ENCODE measurements around the gene FAM117B. TPM values are rescaled to one million over a fixed set of nuclear protein-coding genes. Genes with fewer than 3 reads are reported as not detected.

Gene FAM117B
- total RNA-seq, 4 donors from 2014 or later = 9.2 to 17.5 (median 12.5) TPM

DNA sequence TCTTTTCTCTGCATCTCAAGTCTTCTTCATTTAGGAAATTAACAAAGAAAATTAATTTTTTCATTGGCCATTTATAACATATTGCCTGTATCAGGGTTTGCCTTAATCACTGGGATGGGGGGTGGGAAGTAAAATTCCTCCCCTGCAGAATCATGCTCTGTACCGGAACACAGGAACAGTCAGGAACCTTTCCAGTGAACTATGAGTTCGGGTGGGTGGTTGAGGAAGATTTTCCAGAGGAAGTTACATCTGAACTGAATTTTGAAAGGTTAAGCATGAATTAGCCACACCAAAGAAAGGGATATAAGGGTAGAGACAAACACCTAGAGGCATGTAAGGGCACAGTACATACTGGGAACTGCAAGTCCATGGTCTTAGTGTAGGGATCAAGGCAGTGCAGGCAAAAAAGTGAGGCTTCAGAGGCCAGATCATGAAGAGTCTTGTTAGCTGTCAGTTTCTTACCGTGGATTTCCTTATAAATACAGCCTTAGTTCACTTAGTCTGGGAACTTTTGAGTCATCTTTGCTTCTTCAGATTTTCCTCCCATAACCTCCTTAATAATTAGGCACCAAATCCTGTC is 55.6 kb downstream of the FAM117B start:
- H3K9me3 ChIP-seq = no peaks in the 10 kb centered on the region
- no peak overlapping the region for H3K4me3 ChIP-seq
- H3K4me1 ChIP-seq = no peaks in the 10 kb centered on the region
- WGBS, 2 donors = 71 to 77% methylated on average over 3 of the region's 3 CpGs
- no peak overlapping the region for H3K27ac ChIP-seq
- H3K36me3 ChIP-seq = no peaks in the 10 kb centered on the region
- H3K27me3 ChIP-seq = no peaks in the 10 kb centered on the region
- no peak for DNase-seq (ENCODE audit: low spot score in 2 of 2)
- TF ChIP-seq, protein P1, sequence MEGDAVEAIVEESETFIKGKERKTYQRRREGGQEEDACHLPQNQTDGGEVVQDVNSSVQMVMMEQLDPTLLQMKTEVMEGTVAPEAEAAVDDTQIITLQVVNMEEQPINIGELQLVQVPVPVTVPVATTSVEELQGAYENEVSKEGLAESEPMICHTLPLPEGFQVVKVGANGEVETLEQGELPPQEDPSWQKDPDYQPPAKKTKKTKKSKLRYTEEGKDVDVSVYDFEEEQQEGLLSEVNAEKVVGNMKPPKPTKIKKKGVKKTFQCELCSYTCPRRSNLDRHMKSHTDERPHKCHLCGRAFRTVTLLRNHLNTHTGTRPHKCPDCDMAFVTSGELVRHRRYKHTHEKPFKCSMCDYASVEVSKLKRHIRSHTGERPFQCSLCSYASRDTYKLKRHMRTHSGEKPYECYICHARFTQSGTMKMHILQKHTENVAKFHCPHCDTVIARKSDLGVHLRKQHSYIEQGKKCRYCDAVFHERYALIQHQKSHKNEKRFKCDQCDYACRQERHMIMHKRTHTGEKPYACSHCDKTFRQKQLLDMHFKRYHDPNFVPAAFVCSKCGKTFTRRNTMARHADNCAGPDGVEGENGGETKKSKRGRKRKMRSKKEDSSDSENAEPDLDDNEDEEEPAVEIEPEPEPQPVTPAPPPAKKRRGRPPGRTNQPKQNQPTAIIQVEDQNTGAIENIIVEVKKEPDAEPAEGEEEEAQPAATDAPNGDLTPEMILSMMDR (IDR thresholded peaks at IDR 0.05) = no peak
- no peak for TF ChIP-seq POLR2A (IDR thresholded peaks at IDR 0.05)
- TF ChIP-seq EP300 (IDR thresholded peaks at IDR 0.05) = no peak

DNA sequence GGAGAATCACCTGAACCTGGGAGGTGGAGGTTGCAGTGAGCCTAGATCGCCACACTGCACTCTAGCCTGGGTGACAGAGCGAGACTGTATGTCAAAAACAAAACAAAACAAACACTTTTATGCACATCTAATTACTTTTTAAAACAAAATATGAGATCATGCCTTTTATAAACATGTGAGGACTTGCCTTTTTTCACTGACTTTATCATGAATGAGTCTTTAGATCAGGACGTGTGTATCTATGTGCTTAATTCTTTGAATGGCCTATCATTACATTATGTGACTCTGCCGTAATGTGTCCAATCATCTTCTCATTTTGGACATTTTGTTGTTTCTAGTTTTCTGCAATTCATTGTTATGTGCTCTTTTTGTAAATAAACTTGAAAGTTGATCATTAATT is 58.7 kb downstream of the FAM117B start:
- H3K27ac ChIP-seq = no peak overlapping the region

DNA sequence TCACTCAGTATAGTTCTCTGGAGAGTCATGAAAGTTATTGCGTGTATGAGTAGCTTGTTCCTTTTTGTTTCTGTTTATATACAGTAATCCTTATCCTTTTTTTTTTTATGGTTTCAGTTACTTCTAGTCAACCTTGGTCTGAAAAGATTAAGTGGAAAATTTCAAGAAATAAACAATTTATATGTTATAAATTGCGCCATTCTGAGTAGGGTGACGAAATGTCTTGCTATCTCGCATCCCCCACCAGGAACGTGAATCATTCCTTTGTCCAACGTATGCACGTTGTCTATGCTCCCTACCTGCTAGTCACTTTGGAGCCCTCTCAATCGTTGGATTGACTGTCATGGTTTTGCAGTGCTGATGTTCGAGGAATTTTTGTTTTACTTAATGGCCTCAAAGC is 60.4 kb downstream of the FAM117B start:
- Histone ChIP-seq H3K4me1 (no peaks in the 10 kb centered on the region), H3K4me3 (no peak overlapping the region), H3K9me3 (no peaks in the 10 kb centered on the region), H3K27me3 (no peaks in the 10 kb centered on the region), H3K27ac (no peak overlapping the region), H3K36me3 (peaks cover 0 to 32% (median 0%) of the 10 kb centered on the region in 3 donors)
- TF ChIP-seq, protein P1 (IDR thresholded peaks at IDR 0.05) = no peak
- TF ChIP-seq EP300 (IDR thresholded peaks at IDR 0.05) (no peak), POLR2A (IDR thresholded peaks at IDR 0.05) (no peak)
- no peak for DNase-seq (ENCODE audit: low spot score in 2 of 2)
- 83 to 84% methylated on average over 9 of the region's 9 CpGs for WGBS, 2 donors

More for the DNA sequence above, 58.7 kb downstream of the FAM117B start:
- H3K4me3 ChIP-seq = no peak overlapping the region
- peaks cover 0 to 28% (median 0%) of the 10 kb centered on the region in 3 donors for H3K36me3 ChIP-seq
- H3K4me1 ChIP-seq = no peaks in the 10 kb centered on the region
- DNase-seq (ENCODE audit: low spot score in 2 of 2) = no peak
- no peaks in the 10 kb centered on the region for H3K9me3 ChIP-seq
- H3K27me3 ChIP-seq = no peaks in the 10 kb centered on the region
- no peak for TF ChIP-seq EP300 (IDR thresholded peaks at IDR 0.05)
- TF ChIP-seq, protein P1 (IDR thresholded peaks at IDR 0.05) = no peak
- no peak for TF ChIP-seq POLR2A (IDR thresholded peaks at IDR 0.05)
- 83 to 89% methylated on average over 4 of the region's 4 CpGs for WGBS, 2 donors

DNA sequence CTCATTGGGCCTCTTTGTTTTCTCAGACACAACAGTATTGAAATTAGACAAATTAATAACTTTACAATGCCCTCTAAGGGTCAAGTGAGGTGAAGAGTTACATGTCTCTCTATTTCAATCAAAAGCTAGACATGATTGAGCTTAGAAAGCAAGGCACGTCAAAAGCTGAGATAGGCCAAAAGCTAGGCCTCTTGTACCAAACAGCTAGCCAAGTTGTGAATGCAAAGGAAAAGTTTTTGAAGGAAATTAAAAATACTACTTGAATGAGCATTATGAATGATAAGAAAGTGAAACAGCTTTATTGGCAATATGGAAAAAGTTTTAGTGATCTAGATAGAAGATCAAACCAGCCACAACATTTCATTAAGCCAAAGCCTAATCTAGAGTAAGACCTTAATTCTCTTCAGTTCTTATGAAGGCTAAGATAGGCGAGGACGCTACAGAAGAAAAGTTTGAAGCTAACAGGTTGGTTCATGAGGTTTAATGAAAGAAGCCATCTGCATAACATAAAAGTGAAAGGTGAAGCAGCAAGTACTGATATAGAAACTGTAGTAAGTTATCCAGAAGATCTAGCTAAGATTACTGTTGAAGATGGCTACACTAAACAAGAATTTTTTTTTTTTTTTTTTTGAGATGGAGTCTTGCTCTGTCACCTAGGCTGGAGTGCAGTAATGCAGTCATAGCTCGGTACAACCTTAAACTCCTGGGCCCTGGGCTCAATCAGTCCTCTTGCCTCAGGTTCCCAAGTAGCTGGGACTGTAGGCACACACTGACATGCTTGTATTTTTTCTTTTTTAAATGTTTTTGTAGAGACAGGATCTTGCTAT is 65.5 kb downstream of the FAM117B start:
- peaks cover 0 to 8% (median 0%) of the 10 kb centered on the region in 4 donors for H3K9me3 ChIP-seq
- TF ChIP-seq, protein P1 (IDR thresholded peaks at IDR 0.05) = no peak
- TF ChIP-seq POLR2A (IDR thresholded peaks at IDR 0.05) (no peak), EP300 (IDR thresholded peaks at IDR 0.05) (no peak)
- no peaks in the 10 kb centered on the region for H3K4me1 ChIP-seq
- DNase-seq (ENCODE audit: low spot score in 2 of 2) = no peak
- peaks cover 0 to 32% (median 0%) of the 10 kb centered on the region in 3 donors for H3K36me3 ChIP-seq
- no peaks in the 10 kb centered on the region for H3K27me3 ChIP-seq
- H3K4me3 ChIP-seq = no peak overlapping the region
- 82 to 88% methylated on average over 4 of the region's 4 CpGs for WGBS, 2 donors
- no peak overlapping the region for H3K27ac ChIP-seq

DNA sequence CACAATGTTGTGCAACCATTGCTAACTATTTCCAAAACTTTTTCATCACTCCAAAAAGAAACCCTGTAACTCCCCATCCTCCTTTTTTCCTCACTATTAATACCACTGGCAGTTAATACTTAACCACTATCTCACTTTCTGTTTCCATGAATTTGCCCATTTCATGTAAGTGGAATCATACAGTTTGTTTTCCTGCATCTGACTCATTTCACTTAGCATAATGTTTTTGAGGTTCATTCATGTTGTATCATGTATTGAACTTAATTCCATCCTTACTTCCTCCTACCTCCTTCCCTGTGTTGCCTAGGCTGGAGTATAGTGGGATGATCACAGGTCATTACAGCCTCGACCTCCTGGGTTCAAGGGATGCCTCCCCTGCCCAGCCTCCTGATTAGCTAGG is 68.3 kb downstream of the FAM117B start:
- Histone ChIP-seq H3K9me3 (peaks cover 0 to 8% (median 0%) of the 10 kb centered on the region in 4 donors), H3K4me3 (no peak overlapping the region), H3K36me3 (peaks cover 0 to 9% (median 0%) of the 10 kb centered on the region in 3 donors), H3K4me1 (no peaks in the 10 kb centered on the region), H3K27ac (no peak overlapping the region), H3K27me3 (no peaks in the 10 kb centered on the region)
- TF ChIP-seq, protein P1 (IDR thresholded peaks at IDR 0.05) = no peak
- TF ChIP-seq EP300 (IDR thresholded peaks at IDR 0.05) (no peak), POLR2A (IDR thresholded peaks at IDR 0.05) (no peak)
- 86 to 95% methylated on average over 1 of the region's 1 CpG for WGBS, 2 donors
- no peak for DNase-seq (ENCODE audit: low spot score in 2 of 2)

Measured in tibial nerve (tissue), 4 donors.